GM18858 (cell line): ENCODE results near the gene FZD10.

Source experiments
- ATAC-seq: cut with Tn5 transposase; IDR thresholded peaks from one replicate; pipeline ENCODE4 v1.9.1; 2021; ENCODE audit not compliant: unreplicated experiment

Gene FZD10

DNA sequence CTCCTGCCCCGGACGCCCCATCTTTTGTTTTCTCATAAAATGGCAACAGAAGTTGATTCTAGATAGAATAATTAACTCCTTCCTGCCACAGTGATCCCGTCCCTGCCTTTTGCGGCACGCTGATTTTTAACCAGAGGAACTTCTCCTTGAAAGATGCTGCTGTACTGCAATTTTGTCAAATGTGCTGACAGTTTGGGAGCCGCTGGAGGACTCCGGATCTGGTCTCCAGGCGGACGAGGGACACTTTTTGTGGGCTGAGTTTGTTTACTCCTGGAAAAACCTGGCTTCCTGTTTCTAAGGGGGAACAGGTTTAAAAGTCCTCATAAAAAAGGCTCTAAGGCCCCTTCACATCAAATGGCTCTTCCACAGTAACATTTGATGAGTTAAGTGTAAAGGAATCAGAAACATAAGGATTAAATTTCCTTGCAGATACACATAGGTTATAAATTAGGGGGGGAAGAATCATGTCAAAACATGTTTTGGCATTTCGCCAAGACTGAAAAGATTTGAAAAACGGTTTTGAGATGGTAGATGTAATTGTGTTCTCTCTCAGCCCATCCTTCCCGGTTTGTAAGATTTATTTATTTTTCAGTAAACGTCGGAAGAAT lies 15.5 kb downstream of the FZD10 start:
- ATAC-seq: no peak

DNA sequence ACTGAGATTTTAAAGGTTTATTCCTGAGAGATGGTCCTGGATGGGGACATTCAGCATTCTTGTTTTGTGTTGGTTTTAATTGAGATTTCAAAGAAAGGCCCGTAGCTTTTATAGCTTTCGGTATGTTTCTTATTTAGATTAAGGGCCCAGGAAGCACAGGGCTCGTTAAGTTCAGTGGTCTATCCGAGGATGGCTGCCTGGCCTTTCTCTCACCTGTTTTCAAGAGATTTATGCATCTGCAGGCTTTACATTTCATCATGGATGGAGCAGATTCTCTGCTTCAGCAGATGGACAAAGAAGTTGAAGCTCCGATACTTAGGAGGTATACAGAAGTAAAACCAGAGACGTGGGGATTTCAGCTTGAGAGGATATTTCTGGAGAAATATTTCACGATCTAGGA lies 16.0 kb downstream of the FZD10 start:
- ATAC-seq: no peak

DNA sequence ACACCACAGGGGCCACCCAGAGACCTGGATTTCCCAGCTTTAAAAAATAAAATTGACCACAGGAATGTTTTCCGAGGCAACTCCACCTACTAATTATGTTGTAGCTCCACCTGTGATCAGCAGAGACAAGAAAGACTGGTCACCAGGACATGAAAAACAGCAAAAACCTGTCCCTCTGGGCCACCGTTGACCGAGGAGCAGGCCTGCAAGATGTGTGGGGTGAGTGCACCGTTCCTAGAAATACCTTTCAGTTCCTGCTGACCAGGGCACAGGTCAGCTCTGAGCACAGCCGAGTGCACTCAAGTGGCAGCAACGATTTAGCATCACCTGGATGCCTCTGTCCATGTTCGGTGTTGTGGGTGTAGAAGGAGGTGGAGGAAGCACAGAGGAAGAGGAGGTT lies 16.9 kb downstream of the FZD10 start:
- ATAC-seq: no peak

DNA sequence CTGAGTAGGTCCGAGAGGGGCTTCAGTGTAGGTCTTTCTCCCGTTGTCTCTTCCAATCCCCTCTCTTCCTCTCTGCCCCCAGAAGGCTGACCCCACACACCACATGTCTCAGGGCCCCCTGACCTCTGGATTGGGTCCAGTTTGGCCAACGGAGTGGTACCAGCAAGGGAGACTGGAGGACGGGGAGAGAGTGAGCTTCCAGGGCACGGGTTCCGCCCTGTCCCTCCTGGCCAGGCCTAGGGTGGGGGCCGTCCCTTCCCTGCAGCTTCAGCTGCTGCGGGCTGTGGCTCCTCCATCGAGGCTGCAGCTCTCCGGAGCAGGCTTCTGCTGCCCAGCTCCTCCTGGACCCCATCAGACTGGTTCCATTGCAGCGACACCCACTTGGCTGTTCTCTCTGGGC lies 17.4 kb downstream of the FZD10 start:
- no peak for ATAC-seq

DNA sequence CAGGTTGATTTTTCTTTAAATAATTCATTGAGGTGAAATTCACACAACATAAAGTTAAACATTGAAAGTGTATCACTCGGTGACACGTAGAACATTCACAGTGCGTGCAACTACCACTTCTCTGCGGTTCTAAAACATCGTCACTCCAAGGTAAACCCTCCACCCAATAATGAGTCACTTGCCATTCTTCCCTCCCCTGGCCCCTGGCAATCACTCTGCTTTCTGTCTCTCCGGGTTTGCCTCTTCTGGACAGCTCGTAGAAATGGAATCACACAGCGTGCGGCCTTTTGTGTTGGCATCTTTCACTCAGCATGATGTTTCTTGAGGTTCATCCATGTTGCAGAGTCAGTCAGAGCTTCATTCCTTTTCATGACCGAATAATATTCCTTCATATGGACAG lies 18.9 kb downstream of the FZD10 start:
- ATAC-seq: no peak

DNA sequence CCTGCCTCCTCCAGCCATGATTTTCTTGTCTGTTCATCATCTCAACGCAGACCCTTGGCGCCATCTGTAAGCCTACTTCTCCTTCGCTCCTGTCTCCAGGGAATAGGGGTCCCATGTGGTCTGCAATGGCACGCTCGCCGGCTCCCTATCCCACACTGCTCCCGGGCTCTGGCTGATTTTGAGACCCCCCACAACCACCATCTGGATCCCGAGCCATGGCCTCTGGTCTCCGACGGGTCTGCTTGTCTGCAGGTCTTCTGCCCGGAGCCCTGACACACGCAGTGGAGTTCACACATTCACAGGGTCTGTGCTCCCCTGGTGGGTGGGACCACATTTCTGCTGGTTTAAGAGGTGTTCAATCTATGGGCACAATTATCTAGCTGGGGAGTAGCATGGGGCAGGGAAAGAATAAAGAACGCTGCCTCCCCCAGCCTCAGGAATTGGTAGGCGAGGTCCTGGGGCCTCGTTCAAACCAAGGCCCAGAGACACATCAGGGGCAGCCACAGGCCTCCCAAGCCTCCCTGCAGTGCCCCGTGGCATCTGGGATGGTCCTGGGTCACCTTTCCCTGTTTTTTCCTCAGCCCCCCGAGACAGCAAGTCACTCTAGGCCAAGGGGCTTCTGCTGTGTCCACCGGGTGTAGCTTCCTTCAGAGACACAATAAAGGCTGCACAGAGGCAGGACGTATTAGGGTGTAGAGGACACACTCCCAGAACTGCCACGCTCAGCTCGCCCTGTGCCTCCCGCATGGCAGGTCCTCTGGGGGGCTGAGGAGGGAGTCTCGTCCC lies 21.5 kb downstream of the FZD10 start:
- ATAC-seq: no peak

DNA sequence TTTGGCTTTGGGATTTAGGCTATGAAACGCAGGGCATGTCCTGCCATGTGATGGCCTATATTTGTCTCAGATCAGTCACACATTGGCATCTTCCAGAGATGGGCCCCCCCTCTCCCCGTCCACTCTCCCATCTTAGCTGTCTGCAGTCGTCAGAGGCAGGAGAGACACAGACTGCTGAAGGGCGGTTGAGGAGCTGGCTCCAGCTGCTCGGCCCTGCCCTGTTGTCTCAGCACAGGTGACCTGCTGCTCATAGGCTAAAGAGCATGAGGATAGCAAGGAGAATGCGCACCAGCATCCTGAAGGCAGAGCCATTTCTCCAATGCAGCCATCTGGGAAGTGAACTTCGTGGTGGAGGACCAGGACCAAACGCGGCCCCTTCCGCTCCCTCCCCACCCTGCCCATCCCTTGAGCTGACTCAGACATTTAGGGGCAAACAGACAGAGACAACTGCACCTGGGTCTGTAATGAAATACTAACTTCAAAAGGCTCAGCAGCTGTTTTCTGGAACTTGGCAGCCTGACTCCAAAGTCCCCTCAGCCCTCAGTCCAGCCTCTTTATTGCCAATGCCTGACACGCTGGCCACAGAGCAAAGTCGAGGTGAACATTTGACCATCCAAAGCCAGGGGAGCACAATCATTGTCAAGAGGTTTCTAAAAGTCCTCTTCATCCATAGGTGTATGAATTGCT lies 22.3 kb downstream of the FZD10 start:
- no peak for ATAC-seq

DNA sequence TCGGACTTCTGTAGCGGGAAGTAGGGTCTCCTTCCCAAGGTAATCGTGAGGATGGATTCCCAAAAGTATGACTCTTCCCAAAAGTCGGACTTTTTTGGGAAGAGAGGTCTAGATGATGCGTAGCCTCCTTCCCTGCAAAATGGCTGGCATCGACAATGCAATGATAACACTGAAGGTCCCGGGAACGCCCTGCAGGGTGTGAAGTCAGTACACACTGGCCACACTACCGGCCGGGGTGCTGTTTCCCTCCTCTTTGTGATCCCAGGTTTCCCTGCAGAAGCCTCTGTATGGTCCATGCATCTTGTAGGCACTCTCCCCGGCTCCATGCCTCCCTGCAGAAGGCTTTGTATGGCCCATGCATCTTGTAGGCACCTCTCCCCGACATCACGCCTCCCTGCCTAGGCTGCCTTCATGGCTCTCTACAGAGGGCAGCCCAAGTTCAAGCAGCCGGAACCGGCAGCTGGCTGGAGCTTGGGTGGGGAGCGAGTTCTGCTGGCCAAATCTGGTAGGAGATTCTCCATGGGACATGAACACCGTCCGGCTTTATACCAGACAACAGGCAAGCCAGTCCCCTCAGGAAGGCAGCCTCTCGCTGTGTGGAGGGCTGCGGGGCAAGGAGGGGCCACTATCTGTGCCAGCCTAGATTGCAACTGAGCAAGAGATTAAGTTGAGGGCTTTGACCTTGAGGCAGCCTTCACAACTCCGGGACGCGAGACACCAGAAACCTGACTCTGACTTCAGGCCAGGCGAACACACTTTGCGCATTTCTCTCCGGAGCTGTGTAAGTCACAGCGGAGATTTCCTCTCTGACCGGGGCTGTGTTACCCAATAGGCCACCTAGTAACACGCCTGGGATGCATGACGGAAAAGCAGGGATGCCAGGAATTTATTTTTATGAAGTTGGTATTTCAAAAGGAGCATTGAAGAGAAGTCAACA lies 23.5 kb downstream of the FZD10 start:
- no peak for ATAC-seq

DNA sequence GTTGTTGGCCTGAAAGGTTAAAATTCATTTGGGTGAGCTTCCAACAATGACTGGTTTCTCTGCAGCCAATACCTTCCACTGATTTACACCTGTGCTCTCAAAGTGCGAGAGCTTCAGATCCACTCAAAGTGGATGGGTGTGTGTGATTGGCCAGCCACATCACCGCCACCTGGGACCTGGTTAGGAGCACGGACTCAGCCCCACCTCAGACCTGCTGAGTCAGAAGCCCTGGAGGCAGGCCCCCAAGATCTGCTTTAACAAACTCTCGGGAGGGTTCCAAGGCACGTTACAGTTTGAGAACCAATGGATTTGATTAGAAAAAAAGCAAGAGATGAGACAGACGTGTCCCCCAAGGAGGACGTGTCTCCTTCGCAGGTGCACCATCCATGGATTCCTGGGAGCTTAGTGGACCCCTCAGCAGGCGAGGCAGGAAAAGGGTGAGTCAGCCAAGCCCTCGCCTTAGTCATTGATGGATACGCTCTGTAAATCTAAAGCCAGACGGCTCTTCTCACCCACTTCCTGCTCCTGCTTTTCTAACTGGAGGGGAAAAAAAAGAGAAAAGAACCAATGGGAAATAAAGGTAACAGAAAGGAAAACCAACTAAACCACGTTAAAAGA lies 24.5 kb downstream of the FZD10 start:
- ATAC-seq: no peak

DNA sequence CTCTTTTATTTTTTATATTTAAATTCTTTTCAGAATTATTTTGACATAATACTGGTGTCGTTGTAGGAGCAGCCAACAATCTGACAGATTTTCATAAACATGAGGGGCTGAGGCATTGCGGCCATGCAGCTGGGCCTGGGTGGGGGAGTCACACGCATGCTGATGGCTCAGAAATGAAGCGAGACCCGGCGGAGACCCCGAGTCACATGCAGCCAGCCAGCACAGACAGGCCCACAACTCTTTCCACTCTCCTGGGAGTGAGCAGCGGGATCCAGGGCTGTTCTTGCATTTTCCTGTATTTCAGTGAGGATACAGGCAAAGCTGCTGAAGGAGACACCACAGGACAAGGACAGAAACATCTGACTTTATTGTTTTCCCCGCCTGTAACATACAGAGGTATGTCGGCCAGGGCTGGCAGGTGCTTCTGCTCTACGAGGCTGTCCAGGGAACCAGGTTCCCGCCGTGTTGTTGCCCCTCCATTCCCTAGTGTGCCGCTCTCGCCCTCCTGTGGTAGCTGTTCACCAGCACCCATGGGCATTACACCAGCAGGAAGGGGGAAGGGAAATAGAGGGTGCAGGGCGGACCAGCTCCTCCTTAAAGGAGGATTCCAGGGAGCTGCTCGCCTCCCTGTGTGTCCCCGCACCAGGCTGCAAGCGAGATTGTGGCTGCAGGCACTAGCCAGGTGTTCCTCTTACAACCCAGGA lies 30.5 kb downstream of the FZD10 start:
- no peak for ATAC-seq

DNA sequence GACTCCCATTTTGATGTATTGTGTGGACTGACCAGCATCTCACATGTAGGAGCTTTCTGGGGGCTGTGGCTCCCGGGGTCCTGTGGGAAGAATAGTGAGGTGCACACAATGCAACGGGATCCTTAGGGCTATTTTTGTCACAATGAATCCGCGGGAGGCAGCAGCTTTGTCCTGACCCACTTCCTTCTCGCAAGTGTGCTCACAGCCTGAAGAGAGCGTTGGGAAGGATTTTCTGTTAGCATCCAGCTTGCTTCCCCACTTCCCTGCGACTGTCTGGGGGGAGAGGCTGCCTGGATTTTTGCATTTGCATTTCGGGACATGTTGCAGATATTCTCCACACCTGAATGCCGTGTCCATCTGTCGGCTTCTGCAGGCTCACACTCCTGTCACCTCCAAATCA lies 31.9 kb downstream of the FZD10 start:
- ATAC-seq: no peak

DNA sequence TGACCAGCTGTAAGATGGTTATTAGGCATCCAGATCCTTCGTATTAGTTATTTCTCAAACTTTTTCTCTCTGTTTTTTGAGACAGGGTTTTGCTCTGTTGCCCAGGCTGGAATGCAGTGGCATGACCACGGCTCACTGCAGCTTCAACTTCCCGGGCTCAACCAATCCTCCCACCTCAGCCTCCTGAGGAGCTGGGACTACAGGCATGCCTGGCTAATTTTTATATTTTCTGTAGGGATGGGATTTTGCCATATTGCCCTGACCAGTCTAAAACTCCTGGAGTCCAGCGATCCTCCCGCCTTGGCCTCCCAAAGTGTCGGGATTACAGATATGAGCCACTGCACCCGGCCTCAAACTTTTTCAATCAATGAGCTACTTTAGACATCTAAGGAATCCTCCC lies 33.1 kb downstream of the FZD10 start:
- ATAC-seq: no peak

DNA sequence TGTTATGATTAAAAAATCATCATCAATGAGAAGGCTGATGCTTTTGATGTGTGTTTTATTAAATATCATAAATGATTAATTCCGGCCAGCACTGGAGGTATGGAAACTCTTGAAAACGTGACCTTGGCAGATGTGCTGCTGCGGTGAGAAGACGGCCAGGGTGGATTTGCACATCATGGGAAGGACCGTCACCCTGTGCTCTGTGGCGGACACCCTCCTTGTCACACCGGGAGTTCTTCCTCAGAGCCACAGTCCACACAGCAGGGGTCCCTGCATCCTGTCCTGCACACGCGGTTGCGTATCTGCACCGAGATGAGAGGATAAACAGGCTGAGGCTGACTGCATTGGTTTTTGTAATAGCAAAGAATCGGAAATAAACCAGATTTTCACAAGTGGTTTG lies 33.5 kb downstream of the FZD10 start:
- no peak for ATAC-seq

DNA sequence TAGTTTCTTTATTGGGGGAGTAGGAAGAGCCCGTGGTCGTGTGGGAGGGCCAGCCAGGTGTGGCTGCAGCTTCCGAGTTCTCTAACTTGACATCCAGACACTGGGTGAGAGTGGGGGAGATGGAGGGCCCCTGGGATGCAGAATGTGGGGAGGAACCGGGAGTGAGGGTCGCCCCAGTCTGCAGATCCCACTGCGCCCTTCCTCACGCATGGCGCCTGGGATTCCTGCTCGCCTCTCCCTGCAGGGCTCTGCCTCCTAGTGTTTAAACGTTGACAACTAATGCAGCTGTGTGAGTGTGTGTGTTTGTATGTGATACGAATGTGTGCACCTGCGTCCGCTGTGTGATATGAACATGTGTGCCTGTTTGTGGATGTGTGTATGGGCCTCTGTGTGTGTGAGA lies 34.6 kb downstream of the FZD10 start:
- no peak for ATAC-seq

DNA sequence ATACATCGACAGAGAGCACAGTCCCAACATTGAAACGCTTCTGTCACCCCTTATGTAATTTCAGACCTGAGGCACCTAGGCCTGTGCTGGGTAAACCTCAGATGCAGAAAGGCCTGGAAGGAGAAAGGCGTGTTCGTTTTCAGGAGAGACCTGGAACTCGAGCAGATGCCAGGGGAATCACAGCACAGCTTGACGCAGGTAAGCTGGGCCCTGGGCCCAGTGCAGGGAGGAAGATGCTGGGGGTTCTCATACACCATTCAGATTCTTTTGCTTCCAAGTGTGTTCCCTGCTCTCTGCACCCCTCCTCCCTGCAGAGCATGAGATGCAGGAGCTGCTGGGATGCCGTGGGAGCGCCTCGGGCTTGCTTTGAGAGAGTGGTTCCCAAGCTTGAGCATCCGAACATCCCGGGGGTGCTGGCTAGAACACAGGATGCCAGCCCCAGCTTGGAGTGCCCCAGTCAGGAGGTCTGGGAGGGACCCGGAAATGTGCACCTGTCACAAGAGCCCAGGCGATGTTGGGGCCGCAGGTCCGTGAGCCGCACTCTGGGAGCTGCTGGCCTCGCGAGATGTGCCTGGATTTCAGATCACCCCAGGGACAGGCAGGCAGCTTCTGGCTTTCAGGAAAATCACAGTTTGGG lies 35.9 kb downstream of the FZD10 start:
- no peak for ATAC-seq

DNA sequence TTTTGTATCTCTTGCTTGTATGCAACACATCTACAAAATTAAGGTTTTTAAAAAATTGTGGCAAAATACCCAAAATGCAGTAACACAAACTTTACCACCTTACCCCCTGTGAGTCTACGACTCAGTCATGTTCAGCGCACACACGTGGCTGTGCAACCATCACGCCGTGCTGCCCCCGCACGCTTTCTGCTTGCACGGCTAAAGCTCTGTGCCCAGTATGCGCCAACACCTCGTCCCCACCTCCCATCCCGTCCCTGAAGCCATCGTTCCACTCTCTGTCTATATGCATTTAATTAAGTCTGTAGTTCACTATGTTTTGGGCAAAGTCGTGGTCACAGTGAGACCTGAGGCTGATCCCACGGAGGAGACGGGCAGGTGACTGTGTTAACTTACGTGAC lies 36.4 kb downstream of the FZD10 start:
- ATAC-seq: no peak

DNA sequence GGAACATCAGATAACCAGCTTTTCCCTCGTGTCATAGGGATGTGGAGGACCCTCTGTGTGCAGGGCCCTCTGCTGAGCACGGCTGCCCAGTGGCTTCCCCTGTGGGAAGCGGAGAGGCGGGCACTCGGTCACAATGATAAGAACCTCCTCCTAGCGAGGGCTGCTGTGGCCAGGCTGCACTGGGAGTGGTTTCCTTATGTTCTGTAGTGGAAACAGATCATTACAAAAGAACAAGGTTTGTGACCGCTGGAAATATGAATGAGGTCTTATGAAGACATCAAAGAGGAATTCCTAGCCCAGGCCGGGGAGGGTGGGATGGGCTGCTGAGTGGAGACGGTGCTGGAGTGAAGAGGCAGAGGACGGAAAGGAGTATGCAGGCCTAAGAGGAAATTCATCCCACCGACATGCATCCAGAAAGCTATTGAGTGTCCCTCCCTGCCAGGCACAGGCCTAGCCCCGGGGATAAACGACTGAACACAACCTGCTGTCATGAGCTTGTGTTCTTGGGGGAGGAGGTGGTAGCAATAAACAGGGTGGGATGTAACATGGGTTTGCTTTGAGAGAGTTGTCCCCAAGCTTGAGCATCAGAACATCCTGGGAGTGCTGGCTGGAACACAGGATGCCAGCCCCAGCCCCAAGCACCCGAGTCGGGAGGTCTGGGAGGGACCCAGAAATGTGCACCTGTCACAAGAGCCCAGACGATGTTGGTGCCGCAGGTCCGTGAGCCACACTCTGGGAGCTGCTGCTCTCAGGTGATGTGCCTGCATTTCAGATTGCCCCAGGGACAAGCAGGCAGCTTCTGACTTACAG lies 37.5 kb downstream of the FZD10 start:
- no peak for ATAC-seq

DNA sequence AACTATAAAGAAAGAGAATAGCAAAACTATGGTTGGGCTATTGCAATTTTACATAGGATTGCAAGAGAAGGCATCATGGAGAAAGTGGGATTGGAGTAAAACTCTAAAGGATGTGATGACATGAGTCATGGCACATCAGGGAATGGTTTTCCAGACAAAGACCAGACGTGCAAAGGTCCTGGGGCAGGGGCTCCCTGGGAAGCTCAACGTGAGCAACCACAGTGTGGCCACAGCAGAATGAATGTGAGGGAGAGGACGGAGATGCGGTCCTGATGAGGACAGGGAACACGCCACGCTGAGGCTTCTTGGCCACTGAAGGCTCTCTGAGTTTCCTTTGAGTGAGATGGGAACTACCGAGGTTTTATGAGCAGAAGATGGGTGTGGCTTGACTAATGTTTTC lies 38.2 kb downstream of the FZD10 start:
- ATAC-seq: no peak

DNA sequence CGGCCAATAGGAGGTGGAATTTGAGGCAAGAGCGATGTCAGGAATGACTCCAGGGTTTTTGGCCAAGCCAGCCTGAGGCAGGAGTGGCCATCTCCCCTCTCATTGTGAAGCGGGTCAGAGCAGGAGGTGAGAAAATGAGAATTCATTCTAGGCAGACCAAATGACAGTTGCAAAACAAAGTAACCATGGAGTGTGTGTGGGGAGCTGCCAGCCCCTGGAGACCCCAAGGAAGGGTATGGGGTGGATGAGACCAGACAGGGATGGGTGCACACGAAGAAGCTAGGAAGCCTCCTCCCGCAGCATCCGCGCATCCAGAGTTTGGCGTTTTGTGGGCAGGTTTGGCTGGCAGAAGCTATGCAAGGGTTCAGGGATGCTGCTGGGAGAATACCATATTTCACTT lies 38.8 kb downstream of the FZD10 start:
- ATAC-seq: no peak
